ENCODE measurements around the gene SHH. TPM values are rescaled to one million over a fixed set of nuclear protein-coding genes. Genes with fewer than 3 reads are reported as not detected.
"Not testable (repeated sequence)": the region's sequence is repeated elsewhere in the genome, so short reads cannot be mapped to it uniquely, and the experiment has no call there.

Gene SHH
- total RNA-seq, 2 donors from 2014 or later, result not detected

DNA sequence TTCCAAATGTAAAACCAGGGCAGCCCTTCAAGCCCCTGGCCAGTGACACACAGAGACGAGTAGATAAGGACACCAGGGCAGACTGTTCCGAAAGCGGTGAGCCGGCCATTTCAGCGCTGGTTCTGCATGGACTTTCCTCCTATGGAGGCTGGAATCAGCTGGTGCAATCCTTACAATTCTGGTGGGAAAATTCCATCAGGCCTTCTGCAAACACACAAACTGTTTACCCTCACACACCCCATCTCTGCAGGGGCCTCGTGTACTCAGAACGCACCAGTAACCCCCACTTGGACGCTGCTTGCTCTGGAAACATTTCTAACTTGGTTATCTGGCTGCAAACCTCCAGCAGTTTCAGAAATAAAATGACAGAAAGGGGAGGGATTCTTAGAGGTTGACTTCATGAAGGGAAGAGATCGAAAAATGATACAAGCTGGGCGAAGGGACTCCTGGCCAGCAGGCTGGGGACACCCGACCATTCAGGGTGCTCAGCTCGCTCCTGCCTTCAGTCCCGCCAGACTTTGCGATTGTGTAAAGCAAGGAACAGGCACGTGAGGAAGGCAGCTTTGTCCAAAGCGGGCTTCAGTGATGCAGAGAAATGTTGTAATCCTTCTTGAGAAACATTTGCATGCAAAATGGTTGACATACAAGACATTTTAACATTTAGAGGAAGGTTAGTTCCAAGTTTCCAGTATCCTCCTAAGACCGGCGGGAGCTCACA lies 19.7 kb upstream of the SHH start:
- H3K9me3 Mint-ChIP-seq, result no peaks in the 10 kb centered on the region
- DNase-seq (ENCODE audit: low spot score in 2 of 2) (no peak), ATAC-seq (no peak)
- no peaks in the 10 kb centered on the region for H3K36me3 Mint-ChIP-seq
- H3K27ac Mint-ChIP-seq, result no peak overlapping the region

DNA sequence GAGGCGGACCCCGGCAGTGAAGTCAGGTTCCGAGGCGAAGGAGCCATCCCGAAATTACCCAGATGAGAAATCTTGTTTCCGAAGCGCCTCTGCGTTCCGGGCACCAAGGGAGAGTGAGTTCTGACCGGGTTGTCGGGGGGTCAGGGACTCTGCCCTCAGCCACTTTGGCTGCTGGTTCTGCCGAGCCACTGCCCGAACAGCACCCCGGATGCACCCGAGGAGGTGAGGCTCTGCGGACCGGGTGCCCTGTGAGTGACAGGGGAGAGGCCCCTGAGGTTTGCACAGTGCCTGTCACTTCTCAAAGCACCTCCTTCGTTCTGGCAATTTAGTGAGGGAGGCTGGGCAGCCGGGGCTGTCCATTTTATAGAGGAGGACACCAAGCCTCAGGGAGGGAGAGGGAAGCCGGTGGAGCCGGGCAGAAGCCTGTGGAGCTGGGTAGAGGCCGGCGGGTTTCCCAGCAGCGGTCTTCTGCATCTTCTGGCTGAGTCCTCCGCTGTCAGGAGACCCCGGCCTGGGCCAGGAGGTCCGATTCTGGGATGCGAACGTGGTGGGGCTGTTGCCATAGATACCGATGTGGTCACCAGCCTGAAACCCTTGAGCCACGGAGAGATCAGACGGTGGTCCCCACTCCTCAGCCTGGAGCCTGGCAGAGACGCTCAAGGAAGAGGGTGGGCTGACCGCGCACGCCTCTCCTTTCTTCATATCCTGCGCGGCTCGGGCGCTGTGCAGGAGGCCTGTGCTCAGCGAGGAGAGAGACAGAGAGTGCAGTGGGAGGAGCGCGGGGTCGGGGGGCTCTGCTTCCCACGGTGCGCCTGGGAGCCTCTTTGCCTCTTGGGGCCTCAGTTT lies 18.9 kb upstream of the SHH start:
- DNase-seq (ENCODE audit: low spot score in 2 of 2), result no peak
- H3K27ac Mint-ChIP-seq, result no peak overlapping the region
- ATAC-seq, result no peak
- no peaks in the 10 kb centered on the region for H3K9me3 Mint-ChIP-seq
- no peaks in the 10 kb centered on the region for H3K36me3 Mint-ChIP-seq

DNA sequence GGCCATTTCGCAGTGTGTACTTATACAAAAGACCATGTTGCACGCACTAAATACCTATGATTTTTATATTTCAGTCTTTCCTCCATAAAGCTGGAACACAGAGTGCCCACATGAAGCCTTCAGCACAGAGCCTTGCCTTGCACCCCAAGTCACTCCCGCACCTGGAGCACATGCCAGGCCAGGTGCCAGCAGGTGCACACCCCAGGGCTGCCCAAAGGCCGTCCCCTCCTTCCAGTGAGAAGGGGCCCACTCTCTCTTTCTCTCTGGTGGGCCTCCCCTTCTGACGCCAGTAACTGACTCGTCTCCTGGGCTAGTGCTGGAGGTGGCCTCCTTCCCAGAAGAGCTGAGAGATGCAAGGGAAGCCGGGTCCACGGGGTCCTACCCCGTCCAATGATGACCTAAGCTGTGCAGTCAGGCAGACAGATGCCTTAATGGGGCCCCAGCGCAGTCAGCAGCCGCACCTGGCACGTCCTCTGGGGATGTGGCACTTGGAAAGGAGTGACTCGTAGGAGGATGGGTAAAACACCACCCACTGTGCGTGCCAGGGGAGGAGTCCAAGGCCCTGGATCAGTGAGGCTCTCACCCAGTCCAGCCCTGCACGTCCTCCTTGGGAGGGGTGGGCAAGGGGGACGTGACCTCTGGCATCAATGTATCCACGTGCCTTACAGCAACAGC lies 17.7 kb upstream of the SHH start:
- H3K36me3 Mint-ChIP-seq, result no peaks in the 10 kb centered on the region
- no peaks in the 10 kb centered on the region for H3K9me3 Mint-ChIP-seq
- no peak overlapping the region for H3K27ac Mint-ChIP-seq
- DNase-seq (ENCODE audit: low spot score in 2 of 2) (no peak), ATAC-seq (no peak)

DNA sequence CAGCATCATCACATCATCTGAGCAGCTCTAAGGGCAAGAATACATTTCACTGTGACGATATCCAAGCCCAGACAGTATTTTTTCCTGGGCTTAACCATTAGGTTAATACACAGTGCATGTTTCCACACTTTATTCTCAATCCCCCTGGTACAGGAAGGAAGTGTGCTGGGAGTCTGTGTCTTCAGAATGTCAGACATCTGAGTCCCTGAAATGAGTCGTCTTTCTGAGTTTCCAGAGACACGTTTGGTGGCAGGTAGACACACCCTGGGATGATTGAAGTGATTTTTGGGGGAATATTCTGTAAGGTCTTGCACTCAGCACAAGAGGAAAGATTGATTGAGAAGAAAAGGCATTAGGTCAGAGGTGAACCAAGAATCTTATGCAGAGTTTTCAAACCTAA lies 13.1 kb upstream of the SHH start:
- ATAC-seq, result no peak
- H3K36me3 Mint-ChIP-seq, result no peaks in the 10 kb centered on the region

DNA sequence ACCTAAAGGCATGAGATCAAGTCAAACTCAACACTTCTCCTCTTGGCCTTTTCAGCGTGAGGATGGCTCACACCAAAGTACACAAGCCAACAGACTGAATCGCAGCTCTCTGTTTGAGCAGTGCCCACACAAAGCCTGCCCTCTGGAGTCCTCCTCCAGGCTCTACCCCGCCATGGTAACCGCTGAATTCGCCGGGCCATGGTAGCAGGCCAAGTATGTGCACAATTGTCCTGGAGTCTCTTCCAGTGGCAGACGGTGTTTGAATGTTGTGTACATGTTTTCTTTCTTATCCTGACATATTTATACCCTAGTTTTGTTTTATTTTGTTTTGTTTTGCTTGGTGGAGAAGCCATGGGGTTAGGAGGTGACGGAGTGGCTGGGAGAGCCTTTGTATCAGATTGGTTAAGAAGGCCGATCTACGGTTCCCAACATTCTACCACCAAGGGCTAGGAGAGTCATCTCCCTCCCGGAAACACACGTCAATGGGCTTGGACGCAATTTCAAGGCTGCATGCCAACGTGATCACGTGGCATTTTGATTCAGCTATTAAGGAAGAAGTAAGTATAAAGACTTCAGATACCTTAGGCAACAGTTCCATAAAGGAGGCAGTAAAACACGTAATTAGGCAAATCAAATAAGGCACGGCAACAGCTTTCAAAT lies 12.1 kb upstream of the SHH start:
- no peaks in the 10 kb centered on the region for H3K36me3 Mint-ChIP-seq
- DNase-seq (ENCODE audit: low spot score in 2 of 2), result no peak
- no peak overlapping the region for H3K27ac Mint-ChIP-seq
- no peak for ATAC-seq
- no peaks in the 10 kb centered on the region for H3K9me3 Mint-ChIP-seq

More for the DNA sequence above, 13.1 kb upstream of the SHH start:
- no peak for DNase-seq (ENCODE audit: low spot score in 2 of 2)
- no peaks in the 10 kb centered on the region for H3K9me3 Mint-ChIP-seq
- no peak overlapping the region for H3K27ac Mint-ChIP-seq

DNA sequence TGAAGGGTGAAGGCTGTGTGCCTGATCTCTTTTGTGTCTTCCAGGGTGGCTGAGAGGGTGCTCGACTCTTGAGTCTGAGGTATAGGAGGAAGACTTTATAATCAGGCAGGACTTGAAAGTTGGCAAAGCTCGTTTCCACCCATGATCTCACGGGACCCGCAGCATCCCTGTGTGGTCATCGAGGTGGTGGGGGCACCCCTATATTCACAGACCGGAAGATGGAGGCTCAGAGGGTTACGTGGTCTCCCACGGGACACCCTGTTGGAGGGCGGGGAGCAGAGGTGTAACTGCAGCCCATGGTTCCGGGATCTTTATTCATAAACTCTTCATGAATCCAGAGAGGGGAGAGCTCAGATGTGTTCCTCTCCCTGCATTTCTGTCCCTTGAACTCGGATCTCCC lies 9.6 kb upstream of the SHH start:
- Mint-ChIP-seq H3K27ac (no peak overlapping the region), H3K9me3 (no peaks in the 10 kb centered on the region), H3K36me3 (no peaks in the 10 kb centered on the region)
- DNase-seq (ENCODE audit: low spot score in 2 of 2), result no peak
- no peak for ATAC-seq

DNA sequence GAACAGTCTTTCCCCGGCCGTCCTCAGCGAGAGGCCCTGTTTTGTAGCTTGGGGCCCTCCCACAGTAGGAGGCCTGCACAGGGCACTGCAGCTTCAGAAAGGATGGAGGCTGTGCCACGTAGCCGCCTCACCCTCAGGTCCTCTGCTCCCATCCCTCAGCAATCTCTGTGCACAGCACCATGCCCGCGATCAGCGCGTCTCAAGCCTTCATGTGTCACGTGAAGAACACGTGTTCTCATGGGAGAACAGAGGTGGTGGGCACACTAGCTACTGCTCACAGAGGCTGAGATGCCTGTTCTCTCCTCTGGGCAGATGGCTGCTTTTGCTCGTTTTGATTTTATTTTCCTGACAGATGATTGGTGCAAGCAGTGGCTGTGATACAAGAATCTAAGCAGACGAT lies 8.5 kb upstream of the SHH start:
- no peaks in the 10 kb centered on the region for H3K9me3 Mint-ChIP-seq
- ATAC-seq, result no peak
- no peak for DNase-seq (ENCODE audit: low spot score in 2 of 2)
- no peak overlapping the region for H3K27ac Mint-ChIP-seq
- no peaks in the 10 kb centered on the region for H3K36me3 Mint-ChIP-seq

DNA sequence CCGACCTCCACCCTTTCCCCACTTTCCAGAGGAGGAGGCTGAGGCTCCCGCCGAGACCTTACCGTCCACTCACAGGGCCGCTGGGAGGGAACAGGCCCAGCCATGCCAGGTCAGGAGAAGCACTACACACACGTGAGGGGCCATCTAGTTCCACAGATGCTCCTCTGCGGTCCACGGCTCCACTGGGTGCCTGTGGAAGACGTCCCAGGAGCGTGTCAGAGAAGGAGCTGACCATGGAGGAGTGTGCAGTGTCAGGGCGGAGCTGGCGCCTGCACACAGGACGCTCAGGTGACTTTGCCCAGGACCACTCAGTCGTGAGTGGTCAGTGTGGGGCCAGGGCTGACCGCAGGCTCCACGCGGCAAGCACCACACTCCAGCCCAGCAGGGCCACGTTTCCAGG lies 8.0 kb upstream of the SHH start:
- DNase-seq (ENCODE audit: low spot score in 2 of 2) (no peak), ATAC-seq (no peak)
- H3K27ac Mint-ChIP-seq, result no peak overlapping the region
- H3K9me3 Mint-ChIP-seq, result no peaks in the 10 kb centered on the region
- H3K36me3 Mint-ChIP-seq, result no peaks in the 10 kb centered on the region

DNA sequence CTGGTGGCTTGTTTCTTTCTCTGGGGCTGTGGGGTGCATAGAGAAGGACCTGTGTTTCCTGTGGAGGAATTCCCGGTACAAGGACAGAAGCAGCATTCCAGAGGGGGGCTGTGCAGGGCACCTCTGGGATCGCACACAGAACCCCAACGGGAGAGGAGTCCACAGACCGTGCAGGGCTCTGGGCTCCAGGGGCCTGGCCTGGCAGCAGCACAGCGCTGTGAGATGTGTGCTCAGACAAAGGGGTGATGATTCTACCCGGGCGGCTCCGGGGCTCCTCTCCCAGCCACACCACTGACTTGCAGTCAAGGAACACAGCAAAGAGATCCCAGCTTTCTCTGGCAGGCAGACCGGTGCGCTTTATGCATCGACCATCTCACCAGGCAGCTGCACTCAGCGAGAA lies 6.9 kb upstream of the SHH start:
- no peak for ATAC-seq

DNA sequence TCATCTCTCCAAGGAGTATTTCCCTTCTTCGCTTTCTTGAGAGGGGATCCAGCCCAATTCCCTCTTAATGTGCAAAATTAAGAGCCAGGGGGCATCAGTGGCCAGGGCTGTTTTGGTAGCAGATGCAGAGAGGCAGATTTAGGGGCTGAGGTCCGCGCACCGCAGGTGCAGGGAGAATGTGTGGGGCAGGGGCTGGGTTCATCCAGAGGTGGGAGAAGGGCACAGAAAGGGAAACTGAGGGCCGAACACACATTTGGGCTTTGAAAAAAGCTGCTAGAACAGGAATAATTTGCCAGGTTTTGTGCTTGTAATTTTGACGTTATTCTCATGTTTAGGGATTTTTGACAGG lies 6.5 kb upstream of the SHH start:
- H3K9me3 Mint-ChIP-seq, result no peaks in the 10 kb centered on the region
- no peak for ATAC-seq
- H3K36me3 Mint-ChIP-seq, result no peaks in the 10 kb centered on the region
- no peak overlapping the region for H3K27ac Mint-ChIP-seq
- DNase-seq (ENCODE audit: low spot score in 2 of 2), result no peak

More for the DNA sequence above, 6.9 kb upstream of the SHH start:
- H3K9me3 Mint-ChIP-seq, result no peaks in the 10 kb centered on the region
- no peaks in the 10 kb centered on the region for H3K36me3 Mint-ChIP-seq
- DNase-seq (ENCODE audit: low spot score in 2 of 2), result no peak
- no peak overlapping the region for H3K27ac Mint-ChIP-seq

DNA sequence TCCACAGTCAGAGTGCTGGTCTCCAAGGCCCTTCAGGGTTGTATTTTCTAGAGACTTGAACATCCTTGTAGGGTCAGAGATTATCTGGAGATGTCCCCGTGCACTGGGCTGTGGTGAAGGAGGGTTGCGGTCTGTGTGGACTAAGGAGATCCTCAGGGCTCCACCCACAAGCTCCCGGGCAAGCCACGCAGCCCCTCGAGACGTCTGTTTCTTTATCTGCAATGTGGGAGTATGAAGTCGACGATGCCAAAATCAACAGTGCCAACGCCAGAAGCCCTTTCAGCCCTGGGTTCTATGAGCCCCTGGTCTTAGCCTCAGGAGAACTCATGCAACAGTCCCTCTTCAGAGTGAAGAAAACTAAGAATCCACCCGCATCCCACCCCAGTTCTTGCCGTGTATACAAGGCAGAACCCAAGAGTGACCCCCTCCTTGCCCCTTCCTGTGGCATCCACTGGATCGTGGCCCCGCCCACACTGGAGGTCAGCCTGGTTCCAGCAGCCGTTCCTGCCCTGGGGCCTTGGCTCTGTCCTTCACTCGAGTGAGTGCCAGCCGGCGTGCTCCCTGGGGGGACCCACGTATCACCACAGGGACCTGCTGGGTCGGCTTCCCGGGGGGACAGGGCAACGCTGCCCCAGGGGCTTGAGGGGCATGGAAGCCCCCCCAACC lies 6.0 kb upstream of the SHH start:
- no peaks in the 10 kb centered on the region for H3K9me3 Mint-ChIP-seq
- DNase-seq (ENCODE audit: low spot score in 2 of 2) (no peak), ATAC-seq (no peak)
- no peak overlapping the region for H3K27ac Mint-ChIP-seq
- H3K36me3 Mint-ChIP-seq, result no peaks in the 10 kb centered on the region

DNA sequence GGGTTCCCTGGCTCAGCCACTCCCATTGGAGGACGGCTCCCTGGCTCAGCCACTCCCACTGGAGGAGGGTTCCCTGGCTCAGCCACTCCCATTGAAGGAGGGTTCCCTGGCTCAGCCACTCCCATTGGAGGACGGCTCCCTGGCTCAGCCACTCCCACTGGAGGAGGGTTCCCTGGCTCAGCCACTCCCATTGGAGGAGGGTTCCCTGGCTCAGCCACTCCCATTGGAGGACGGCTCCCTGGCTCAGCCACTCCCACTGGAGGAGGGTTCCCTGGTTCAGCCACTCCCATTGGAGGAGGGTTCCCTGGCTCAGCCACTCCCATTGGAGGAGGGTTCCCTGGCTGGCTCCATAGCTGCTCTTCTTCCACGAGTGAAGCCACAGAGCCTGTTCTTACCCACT lies 5.3 kb upstream of the SHH start:
- not testable (repeated sequence) for H3K36me3 Mint-ChIP-seq; H3K27ac Mint-ChIP-seq; ATAC-seq; H3K9me3 Mint-ChIP-seq; DNase-seq (ENCODE audit: low spot score in 2 of 2)

DNA sequence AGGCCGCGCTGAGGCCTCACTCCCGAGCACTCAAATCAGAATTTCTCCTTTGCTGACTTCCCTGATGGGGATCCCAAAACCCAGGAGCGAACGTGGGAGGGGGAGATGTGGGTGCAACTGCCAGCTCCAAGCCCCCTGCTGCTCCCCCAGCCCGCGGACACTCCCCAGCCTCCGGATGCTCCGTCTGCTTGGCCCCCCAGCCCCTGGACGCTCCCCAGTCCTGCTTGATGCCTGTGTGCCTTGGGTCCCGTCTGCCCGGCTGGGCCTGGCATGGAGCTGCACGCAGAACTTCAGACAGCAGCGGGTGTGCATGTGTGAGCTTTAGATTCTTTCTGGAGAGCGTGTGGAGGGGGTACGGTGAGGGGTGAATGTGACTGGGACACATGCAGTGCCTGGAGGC lies 4.7 kb upstream of the SHH start:
- H3K36me3 Mint-ChIP-seq, result peaks cover 0 to 4% of the 10 kb centered on the region in 2 donors
- DNase-seq (ENCODE audit: low spot score in 2 of 2) (no peak), ATAC-seq (no peak)
- no peak overlapping the region for H3K27ac Mint-ChIP-seq
- H3K9me3 Mint-ChIP-seq, result no peaks in the 10 kb centered on the region

DNA sequence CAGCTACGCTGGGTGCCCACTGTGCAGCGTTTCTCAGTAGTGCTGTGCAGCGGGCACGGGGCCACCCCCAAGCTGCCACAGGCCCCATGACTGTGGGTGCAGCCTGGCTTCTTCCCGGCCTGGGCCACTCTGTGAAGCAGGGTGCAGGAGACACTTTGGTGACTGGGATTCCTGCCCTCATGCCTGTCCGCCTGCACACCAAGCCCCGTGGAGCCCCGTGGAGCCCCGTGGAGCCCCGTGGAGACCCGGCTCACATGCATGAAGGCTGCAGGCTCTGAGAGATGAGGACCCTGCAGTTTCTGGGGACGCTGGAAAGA lies 3.9 kb upstream of the SHH start:
- no peak for ATAC-seq
- Mint-ChIP-seq H3K27ac (no peak overlapping the region), H3K9me3 (no peaks in the 10 kb centered on the region), H3K36me3 (peaks cover 0 to 4% of the 10 kb centered on the region in 2 donors)
- no peak for DNase-seq (ENCODE audit: low spot score in 2 of 2)

DNA sequence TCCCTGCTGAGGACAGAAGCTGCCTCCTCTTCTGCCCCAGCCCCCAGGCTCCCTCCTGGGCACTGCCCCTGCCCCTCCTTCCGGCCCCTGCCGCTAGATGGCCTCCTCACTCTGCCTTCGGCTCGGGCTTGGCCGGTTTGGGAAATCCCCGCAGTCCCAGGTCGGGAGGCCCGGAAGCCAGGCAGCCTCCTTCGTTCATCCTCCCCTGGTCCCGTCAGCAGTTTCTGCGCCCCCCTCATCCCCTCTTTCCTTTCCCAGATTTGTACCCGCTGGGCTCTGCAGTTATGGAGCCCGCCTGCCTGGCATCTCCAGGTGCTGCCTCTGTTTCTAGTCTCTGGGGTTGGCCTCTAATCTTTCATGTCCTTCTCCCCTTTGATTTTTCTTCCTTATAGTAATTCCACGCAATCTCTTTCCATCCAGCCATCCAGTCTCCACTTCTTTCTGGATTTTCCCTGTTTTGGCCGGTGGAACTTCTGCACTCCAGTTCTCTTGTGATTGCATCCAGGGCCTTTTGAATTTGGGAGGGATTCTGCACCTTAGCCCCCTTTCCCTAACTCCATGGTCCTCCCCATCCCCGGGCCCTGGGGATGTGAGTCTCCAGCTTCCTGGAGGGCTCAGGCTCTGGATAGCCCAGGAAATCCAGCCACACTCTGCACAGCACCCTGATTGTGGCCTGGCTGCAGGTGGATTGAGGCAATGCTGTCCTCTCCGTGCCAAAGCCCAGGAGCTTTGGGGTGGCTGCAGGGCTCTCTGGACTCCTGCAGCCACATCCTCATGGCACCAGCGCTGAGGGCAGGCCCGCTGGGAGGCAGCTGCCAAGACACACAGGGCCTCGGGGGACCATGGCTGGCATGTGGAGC lies 3.3 kb upstream of the SHH start:
- peaks cover 0 to 4% of the 10 kb centered on the region in 2 donors for H3K36me3 Mint-ChIP-seq
- H3K27ac Mint-ChIP-seq, result no peak overlapping the region
- ATAC-seq, result peak; percentile 88 to 91

More for the DNA sequence above, 3.3 kb upstream of the SHH start:
- peak; percentile 70 to 82 for DNase-seq (ENCODE audit: low spot score in 2 of 2)
- H3K9me3 Mint-ChIP-seq, result no peaks in the 10 kb centered on the region
